Measurements from ENCODE around the gene RYR2.

- TF ChIP-seq CTCF (conservative IDR thresholded peaks at IDR 0.05; ENCODE audit: low read depth, low read length) (no peak), EZH2 (IDR thresholded peaks at IDR 0.05; ENCODE audit: borderline replicate concordance, low read depth, low read length, poor library complexity, severe bottlenecking) (no peak)
Observed at GRCh38 chr1:237695878-237696277, 653.9 kb downstream of the RYR2 start.

All from A673 (cell line).